Adrenal gland (tissue), 12 donors: ENCODE results near the gene GRID1. TPM values are rescaled to one million over a fixed set of nuclear protein-coding genes. Genes with fewer than 3 reads are reported as not detected.

ENCODE experiments used
- DNase-seq, 7 donors: peaks; one replicate each; pipeline ENCODE4 v3.0.0-alpha.2; 2019 to 2020
- H3K27ac ChIP-seq, 5 donors: fragments of 200-600 bp; sonication (generic) in 4 of 5; 1 replicate in 3 of 5; 2 replicates in 2 of 5; pipeline versions ENCODE4 v1.5.1 to v1.8.0; 2016 to 2020; ENCODE audit warnings: mild to moderate bottlenecking in 1 of 5
- H3K27me3 ChIP-seq: fragments of 200-600 bp; 2 replicates; pipeline ENCODE4 v1.8.0; 2021
- H3K36me3 ChIP-seq, 2 donors: fragments of 200-600 bp; replicated peaks in 1 of 2; 1 replicate in 1 of 2; 2 replicates in 1 of 2; pipeline versions ENCODE4 v1.5.1 to v1.8.0; 2018 to 2022
- H3K4me1 ChIP-seq, 2 donors: fragments of 200-600 bp; replicated peaks in 1 of 2; 1 replicate in 1 of 2; 2 replicates in 1 of 2; pipeline versions ENCODE4 v1.5.1 to v1.8.0; 2018 to 2021
- H3K4me3 ChIP-seq, 4 donors: fragments of 200-600 bp; sonication (generic) in 3 of 4; one replicate each; pipeline ENCODE4 v1.5.1; 2016 to 2018
- H3K9me3 ChIP-seq, 3 donors: fragments of 200-600 bp; sonication (generic) in 1 of 3; replicated peaks in 1 of 3; 1 replicate in 2 of 3; 2 replicates in 1 of 3; pipeline versions ENCODE4 v1.5.1 to v1.8.0; 2016 to 2021
- CTCF ChIP-seq, 6 experiments: fragments of 450-650 bp in 4 of 6; fragments of 200-600 bp in 2 of 6; sonication (generic) in 1 of 6; IDR thresholded peaks; 1 replicate in 5 of 6; 2 replicates in 1 of 6; pipeline versions ENCODE4 v1.5.1 to v1.8.0; 2016 to 2021; ENCODE audit warnings: antibody characterized with exemption in 6 of 6, mild to moderate bottlenecking in 2 of 6, moderate library complexity in 1 of 6
- POLR2A ChIP-seq, 2 donors: fragments of 450-650 bp; IDR thresholded peaks; one replicate each; pipeline ENCODE4 v1.6.1; 2017; ENCODE audit warnings: antibody characterized with exemption in 2 of 2, mild to moderate bottlenecking in 2 of 2, moderate library complexity in 1 of 2
- WGBS, 4 donors: extraction: QIAGEN DNeasy Blood & Tissue Kit in 2 of 4; methylation state at CpG; one replicate each; pipeline versions ENCODE4 v1.1.5 to v1.1.7; 2013 to 2017; 5-methylcytosine and 5-hydroxymethylcytosine counted together
- intact Hi-C, 2 donors: fragments of 100-400 bp; cut with DNase I; formaldehyde crosslinking; loops; one replicate each; pipeline versions ENCODE4 v1.14.1 to v1.15.0; 2022 to 2023
- polyA plus RNA-seq, 3 donors: library from polyadenylated mRNA; stranded (reverse); fragments of 200-250 nt in 2 of 3; fragments of 350-450 nt in 1 of 3; fragmentation: Illumina TruSeq in 1 of 3; extraction: RNeasy Lipid Tissue Mini Kit (QIAGEN cat#74804) in 1 of 3; gene quantifications; one replicate each; pipeline ENCODE4 v1.2.3, GENCODE V29; 2013 to 2014
- total RNA-seq, 9 donors: library from RNA; depleted of rRNA in 4 of 9; stranded (reverse); fragments of >200 nt in 4 of 9; fragments of 120-200 nt in 1 of 9; fragmentation: NEBNext Ultra II Directional in 1 of 9; extraction: Animal tissue kit (Norgen Biotek cat#: 25700) in 1 of 9; gene quantifications; one replicate each; pipeline versions ENCODE4 v1.1.0 to v1.2.4, GENCODE V29; 2013 to 2023
- donor health status: healthy with polysubstance abuse.
- donor health status: Bipolar disorder and iron deficiency.
- donor health status: DM: yes; HTN: yes; CAD: no.
- donor health status: DM: no; HTN: no; CAD: no.
- donor health status: DM: no; HTN: no; CAD: no.
- donor health status: DM: yes; HTN: yes; CAD: no.

The GRID1 gene
- total and polyA plus RNA-seq, 12 donors, result 2.2 to 8.0 (median 4.1) TPM

DNA sequence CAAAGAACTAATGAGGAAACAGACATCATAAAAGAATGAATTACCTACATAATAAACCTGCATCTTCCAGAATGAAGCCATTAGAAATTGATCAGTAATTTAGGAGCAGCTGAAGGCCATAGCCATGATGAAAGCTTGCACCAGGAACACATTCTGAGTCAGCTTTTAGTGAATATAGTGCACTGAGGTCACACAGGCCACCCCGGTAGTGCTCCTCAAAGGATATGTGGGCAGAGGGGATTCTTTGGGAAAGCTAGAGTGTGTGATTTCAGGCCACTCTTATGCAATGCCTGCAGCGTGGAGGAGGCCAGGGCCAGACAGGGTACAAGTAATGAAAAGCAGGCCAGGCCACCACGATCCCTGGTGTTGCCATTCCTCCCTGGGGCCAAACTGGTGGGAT, 451.9 kb downstream of the GRID1 start:
- Histone ChIP-seq H3K27me3 (no peaks in the 10 kb centered on the region), H3K36me3 (no peaks in the 10 kb centered on the region), H3K27ac (no peak overlapping the region), H3K4me1 (peaks cover 0 to 5% of the 10 kb centered on the region in 2 donors), H3K4me3 (no peak overlapping the region), H3K9me3 (no peaks in the 10 kb centered on the region)
- no peak for DNase-seq
- 87 to 100% (median 91%) methylated on average over 3 of the region's 3 CpGs for WGBS, 4 donors
- TF ChIP-seq CTCF (IDR thresholded peaks at IDR 0.05), result no peak
- TF ChIP-seq POLR2A (IDR thresholded peaks at IDR 0.05), result no peak
- intact Hi-C loops, result no loop called here

DNA sequence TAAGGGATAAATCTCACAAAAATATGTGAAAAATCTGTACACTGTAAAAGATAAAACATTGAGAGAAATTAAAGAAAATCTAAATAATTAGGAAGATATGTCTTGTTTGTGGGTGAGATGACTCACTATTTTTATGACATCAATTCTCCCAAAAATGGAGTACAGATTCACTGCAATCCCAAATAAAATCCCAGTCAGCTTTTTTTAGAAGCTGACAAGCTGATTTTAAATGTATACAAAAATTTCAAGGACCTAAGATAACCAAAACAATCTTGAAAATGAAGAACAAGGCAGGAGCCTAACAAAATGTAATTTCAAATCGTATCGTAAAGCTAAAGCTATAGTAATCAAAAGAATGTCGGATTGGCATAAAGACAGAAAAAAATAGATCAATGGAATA, 458.1 kb downstream of the GRID1 start:
- no peaks in the 10 kb centered on the region for H3K36me3 ChIP-seq
- TF ChIP-seq POLR2A (IDR thresholded peaks at IDR 0.05), result no peak
- TF ChIP-seq CTCF (IDR thresholded peaks at IDR 0.05), result no peak
- no peaks in the 10 kb centered on the region for H3K4me1 ChIP-seq
- H3K27ac ChIP-seq, result no peak overlapping the region
- H3K27me3 ChIP-seq, result no peaks in the 10 kb centered on the region
- DNase-seq, result no peak
- intact Hi-C loops, result no loop called here
- WGBS, 4 donors, result 91 to 97% (median 92%) methylated on average over 3 of the region's 3 CpGs
- H3K9me3 ChIP-seq, result no peaks in the 10 kb centered on the region
- no peak overlapping the region for H3K4me3 ChIP-seq

DNA sequence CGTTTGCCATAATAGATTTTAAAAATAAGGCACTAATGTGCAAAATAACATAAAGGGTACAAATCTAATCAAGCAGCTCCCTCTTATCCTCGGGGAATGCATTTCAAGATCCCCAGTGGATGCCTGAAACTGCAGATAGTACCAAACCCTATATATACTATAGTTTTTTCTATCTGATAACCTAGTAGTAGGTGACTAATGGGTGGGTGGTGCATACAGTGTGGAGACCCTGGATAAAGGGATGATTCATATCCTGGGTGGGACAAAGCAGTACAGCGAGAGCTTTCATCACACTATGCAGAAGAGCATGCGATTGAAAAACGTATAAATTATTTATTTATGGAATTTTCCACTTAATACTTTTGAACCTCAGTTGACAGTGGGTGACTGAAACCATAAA, 464.5 kb downstream of the GRID1 start:
- DNase-seq, result no peak
- Histone ChIP-seq H3K9me3 (no peaks in the 10 kb centered on the region), H3K27me3 (no peaks in the 10 kb centered on the region), H3K4me3 (no peak overlapping the region), H3K4me1 (no peaks in the 10 kb centered on the region), H3K27ac (no peak overlapping the region), H3K36me3 (no peaks in the 10 kb centered on the region)
- TF ChIP-seq POLR2A (IDR thresholded peaks at IDR 0.05), result no peak
- TF ChIP-seq CTCF (IDR thresholded peaks at IDR 0.05), result no peak
- intact Hi-C loops, result no loop called here
- WGBS, 4 donors, result 76 to 82% (median 79%) methylated on average over 5 of the region's 5 CpGs

DNA sequence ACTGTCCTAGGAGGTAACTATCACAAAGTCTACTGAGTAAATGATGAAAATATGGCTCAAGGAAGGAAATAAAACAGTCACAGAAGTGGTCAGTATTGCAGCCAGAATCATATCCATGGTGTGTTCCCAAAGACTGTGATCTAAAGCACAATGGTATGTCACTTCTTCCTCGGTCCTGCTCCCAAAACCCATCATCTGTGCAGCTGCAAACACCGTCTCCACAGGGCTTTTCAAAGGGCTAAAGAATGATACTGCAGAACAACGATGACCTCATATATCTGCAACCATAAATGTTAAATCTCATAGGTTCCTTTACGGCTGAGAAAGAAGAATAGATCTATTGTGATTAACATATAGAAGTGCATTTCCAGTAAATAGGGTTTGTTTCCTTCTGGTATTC, 465.0 kb downstream of the GRID1 start:
- no peaks in the 10 kb centered on the region for H3K4me1 ChIP-seq
- no peaks in the 10 kb centered on the region for H3K9me3 ChIP-seq
- intact Hi-C loops, result no loop called here
- 85 to 88% (median 88%) methylated on average over 4 of the region's 4 CpGs for WGBS, 4 donors
- no peak overlapping the region for H3K4me3 ChIP-seq
- DNase-seq, result no peak
- TF ChIP-seq POLR2A (IDR thresholded peaks at IDR 0.05), result no peak
- TF ChIP-seq CTCF (IDR thresholded peaks at IDR 0.05), result no peak
- H3K27ac ChIP-seq, result no peak overlapping the region
- H3K36me3 ChIP-seq, result no peaks in the 10 kb centered on the region
- H3K27me3 ChIP-seq, result no peaks in the 10 kb centered on the region
